ENCODE measurements around the gene PRSS33. TPM values are rescaled to one million over a fixed set of nuclear protein-coding genes. Genes with fewer than 3 reads are reported as not detected.

PRSS33 gene
- total RNA-seq, 1 experiment from 2014 or later: 0.07 TPM

GRCh38 chr16:2822158-2822495 lies 34.8 kb upstream of the PRSS33 start:
- in situ Hi-C loops (cut with HindIII; ENCODE audit: low sequenced_read_pairs): no loop called here
- DNase-seq (ENCODE audit: low spot score): no peak

DNA sequence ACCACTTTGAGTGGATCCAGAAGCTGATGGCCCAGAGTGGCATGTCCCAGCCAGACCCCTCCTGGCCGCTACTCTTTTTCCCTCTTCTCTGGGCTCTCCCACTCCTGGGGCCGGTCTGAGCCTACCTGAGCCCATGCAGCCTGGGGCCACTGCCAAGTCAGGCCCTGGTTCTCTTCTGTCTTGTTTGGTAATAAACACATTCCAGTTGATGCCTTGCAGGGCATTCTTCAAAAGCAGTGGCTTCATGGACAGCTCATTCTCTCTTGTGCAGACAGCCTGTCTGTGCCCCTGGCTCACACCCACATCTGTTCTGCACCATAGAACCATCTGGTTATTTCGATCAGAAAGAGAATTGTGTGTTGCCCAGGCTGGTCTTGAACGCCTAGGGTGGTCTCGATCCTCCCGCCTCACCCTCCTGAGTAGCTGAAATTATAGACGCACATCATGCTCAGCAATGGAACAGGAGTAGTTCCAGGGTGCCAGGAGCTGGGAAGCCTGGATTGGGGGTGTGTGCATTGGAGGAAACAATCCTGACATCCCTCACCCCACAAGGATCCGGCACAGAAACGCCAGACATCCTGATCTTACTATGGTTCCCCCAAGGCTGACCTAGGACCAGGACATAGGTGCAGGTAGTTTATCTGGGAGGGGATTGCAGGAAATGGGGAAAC lies 34.3 kb upstream of the PRSS33 start:
- DNase-seq (ENCODE audit: low spot score): no peak
- in situ Hi-C loops (cut with HindIII; ENCODE audit: low sequenced_read_pairs): no loop called here

DNA sequence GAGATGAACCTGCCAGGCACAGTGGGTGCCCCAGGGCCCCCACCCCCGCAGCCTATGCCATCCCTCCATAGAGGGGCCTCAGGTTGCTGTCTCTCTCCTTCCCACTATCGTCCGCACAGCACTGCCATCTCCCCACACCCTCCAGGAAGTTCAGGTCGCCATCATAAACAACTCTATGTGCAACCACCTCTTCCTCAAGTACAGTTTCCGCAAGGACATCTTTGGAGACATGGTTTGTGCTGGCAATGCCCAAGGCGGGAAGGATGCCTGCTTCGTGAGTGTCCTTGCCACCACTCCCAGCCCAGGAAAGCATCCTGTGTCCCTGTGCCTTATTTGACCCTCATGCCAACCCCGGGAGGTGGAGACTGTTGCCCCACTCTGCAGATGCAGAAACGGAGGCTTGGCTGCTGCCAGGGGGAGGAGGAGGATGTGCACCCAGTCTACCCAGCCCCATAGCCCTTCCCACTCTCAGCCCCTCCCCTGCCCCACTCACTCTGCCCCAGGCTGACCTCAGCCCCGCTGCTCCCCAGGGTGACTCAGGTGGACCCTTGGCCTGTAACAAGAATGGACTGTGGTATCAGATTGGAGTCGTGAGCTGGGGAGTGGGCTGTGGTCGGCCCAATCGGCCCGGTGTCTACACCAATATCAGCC lies 33.6 kb upstream of the PRSS33 start:
- DNase-seq (ENCODE audit: low spot score): no peak
- in situ Hi-C loops (cut with HindIII; ENCODE audit: low sequenced_read_pairs): no loop called here

DNA sequence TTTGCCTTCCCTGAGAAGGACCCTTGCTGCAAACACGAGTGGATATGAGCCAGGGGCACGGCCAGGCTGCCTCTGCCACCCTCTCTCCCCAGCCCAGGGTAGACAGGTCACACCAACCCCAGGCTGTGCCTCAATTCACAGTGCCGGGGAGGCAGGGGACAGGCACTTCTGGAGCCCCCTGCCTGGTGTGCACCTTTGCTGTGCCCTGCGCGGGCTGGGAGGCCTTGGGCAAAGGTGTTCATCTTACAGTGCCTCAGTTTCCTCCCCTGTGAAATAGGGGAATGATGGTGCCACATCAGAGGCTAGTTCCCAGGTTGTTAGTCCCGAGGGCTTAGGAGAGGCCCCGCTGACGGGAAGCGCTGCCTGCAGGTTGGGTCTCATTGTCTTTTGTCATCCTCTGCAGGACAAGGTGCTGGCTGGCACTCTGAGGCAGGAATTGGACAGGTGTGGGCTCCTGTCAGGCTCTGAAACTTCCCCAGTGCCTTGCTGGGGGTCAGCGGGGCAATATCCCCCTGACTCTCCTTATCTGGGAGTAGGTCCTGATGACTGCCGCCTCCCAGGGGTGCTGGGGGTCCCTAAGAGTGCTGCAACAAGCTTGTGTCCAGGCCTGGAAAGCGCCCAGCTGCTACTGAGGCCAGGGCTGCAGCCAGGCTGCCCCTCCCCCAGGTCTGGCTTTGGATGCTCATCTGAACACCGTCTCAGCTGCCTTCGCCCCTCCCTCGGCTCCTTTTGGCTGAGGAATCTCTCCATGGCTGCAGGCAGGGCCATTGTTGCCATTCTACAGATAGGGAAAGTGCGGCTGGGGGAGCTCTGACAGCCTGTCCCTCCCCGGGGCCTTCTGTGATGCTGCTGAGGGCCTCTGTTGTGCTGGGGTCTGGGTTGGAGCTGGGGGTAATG lies 32.8 kb upstream of the PRSS33 start:
- DNase-seq (ENCODE audit: low spot score): no peak
- in situ Hi-C loops (cut with HindIII; ENCODE audit: low sequenced_read_pairs): no loop called here

- in situ Hi-C loops (cut with HindIII; ENCODE audit: low sequenced_read_pairs): no loop called here
- DNase-seq (ENCODE audit: low spot score): no peak
Measured at GRCh38 chr16:2819179-2819938, 32.0 kb upstream of the PRSS33 start.

- DNase-seq (ENCODE audit: low spot score): no peak
- in situ Hi-C loops (cut with HindIII; ENCODE audit: low sequenced_read_pairs): no loop called here
Measured at GRCh38 chr16:2818272-2818876, 31.0 kb upstream of the PRSS33 start.

DNA sequence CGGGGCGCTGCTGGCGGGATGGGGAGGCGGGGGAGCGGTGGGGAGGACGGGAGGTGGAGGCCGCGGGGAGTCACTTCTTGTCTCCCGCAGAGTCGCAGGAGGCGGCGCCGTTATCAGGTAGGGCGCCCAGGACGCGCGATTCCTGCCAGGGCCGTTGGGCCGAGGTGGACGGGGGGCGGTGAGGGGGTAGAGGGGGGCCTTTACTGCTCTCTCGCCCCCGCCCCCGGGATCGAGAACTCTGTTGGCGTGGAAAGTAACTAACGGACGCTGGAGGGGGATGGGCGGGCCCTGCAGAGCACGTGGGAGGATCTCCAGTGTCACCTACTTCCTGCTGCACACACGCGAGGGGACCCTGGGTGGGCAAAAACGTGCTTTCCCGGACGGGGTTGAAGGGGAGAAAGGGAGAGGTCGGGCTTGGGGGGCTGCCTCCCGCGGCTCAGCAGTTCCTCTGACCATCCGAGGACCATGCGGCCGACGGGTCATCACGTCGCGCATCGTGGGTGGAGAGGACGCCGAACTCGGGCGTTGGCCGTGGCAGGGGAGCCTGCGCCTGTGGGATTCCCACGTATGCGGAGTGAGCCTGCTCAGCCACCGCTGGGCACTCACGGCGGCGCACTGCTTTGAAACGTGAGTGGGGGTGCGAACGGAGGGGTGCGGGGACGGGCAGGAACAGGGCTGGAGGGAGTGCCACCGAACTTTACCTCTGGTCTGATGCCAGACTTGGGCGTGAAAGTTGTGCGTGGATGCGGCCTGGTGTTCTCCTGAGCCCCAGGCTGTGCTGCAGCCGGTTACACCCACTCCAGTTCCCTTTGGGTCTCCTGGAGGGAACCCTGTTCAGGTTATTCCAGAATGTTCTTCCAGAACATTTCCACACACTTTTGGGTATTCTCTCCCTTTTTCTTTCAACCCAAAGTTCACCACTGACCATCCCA lies 30.2 kb upstream of the PRSS33 start:
- in situ Hi-C loops (cut with HindIII; ENCODE audit: low sequenced_read_pairs): no loop called here
- no peak for DNase-seq (ENCODE audit: low spot score)

DNA sequence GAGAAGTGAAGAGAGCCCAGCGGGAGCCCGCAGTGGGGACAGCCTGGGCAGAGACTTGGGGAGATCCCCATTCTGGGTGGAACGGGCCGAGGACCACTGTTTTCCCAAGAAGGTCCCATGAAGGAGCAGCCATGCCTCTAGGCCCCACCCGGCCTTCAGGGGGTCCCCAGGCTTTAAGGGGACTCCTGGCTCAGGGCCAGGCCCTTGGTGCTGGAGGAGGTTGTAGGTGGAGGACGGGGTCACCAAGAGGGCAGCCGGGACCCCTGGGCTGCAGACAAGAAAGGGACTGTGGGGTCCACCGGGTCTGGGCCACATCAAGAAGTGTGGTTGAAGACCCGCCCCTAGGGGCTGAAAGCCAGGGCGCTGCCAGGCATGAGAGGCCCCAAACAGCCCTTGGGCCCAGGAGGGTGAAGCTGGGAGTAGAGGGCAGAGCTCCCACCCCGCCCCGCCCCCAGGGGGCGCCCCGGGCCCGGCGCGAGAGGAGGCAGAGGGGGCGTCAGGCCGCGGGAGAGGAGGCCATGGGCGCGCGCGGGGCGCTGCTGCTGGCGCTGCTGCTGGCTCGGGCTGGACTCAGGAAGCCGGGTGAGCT lies 29.5 kb upstream of the PRSS33 start, which contains the start of gene PRSS21:
PRSS21 (plus strand) TSS at position 487 of the 589 bp plus-strand sequence; CDS start at position 519, 32 bp downstream.
- in situ Hi-C loops (cut with HindIII; ENCODE audit: low sequenced_read_pairs): no loop called here
- no peak for DNase-seq (ENCODE audit: low spot score)

- in situ Hi-C loops (cut with HindIII; ENCODE audit: low sequenced_read_pairs): no loop called here
- no peak for DNase-seq (ENCODE audit: low spot score)
Measured at GRCh38 chr16:2815299-2815771, 28.0 kb upstream of the PRSS33 start.

DNA sequence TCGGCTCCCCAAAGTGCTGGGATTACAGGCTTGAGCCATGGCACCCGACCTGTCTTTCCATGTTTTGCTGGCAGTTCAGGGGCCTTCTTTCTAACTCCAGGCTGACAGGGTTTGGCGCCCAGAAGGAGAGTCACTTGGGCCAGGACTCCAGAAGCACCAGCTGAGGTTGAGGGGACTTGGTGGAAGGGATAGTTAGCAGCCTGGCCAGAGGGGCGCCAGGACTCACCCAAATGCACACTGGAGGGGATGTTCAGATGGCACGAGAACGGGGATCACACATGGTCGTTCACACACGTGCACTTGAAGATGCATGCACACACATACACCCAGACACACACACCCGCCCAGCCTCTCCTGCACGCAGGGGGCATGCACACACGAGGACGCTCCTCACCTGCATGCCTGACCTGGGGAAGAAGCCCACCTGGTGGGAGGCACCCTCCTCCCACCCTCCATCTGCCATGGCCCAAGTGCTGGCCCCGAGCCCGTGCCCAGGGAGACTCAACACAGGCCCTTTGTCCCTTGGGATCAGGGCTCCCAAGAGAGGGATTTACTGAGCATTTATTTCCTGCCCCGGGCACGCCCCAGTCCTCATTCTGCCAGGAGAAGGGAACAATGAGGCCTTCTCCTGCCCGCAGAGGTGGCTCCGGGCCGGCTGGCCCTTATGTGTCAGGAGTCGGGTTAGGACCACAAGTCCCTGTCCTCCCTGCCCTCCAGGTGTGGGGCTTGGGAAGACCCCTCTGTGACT lies 27.4 kb upstream of the PRSS33 start:
- in situ Hi-C loops (cut with HindIII; ENCODE audit: low sequenced_read_pairs): no loop called here
- no peak for DNase-seq (ENCODE audit: low spot score)

- no peak for DNase-seq (ENCODE audit: low spot score)
- in situ Hi-C loops (cut with HindIII; ENCODE audit: low sequenced_read_pairs): no loop called here
Measured at GRCh38 chr16:2813771-2814221, 26.4 kb upstream of the PRSS33 start.

DNA sequence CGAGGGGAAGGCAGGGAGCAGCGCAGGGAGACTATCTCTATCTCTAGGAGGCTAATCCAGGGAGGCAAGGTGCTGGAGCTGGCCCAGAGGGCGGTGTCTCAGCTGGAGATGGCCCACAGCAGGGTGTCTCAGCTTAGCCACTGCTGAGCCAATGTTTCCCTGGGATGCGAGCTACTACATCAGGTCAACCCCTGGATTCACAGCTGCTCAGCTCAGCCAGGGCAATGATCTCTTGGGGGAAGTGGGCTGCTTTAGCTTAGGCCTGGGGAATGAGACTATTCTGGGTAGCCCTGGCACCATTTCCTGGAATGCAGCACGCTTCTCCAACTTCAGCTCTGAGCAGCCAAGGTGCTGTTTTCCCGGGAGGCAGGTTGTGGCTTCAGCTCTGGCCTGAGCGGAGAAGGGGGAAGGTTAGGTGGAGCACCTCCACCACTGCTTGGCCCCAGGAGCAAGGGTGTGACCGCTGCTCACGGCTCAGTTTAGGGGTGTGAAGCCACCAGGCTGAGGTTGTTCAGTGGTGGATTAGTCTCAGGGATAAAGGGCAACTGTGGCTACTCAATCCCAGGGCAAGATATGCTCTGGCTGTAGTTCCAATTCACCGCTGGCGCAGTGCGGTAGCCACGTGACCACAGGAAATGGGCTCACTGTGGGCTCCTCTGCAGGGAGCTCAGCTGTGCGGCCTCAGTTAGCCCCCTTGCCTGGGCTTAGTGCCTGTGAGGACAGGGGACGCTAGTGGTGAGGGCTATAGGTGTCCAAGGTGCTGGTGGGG lies 24.5 kb upstream of the PRSS33 start:
- DNase-seq (ENCODE audit: low spot score): no peak
- in situ Hi-C loops (cut with HindIII; ENCODE audit: low sequenced_read_pairs): no loop called here

GRCh38 chr16:2810651-2811050 lies 23.3 kb upstream of the PRSS33 start:
- no peak for DNase-seq (ENCODE audit: low spot score)
- in situ Hi-C loops (cut with HindIII; ENCODE audit: low sequenced_read_pairs): no loop called here

DNA sequence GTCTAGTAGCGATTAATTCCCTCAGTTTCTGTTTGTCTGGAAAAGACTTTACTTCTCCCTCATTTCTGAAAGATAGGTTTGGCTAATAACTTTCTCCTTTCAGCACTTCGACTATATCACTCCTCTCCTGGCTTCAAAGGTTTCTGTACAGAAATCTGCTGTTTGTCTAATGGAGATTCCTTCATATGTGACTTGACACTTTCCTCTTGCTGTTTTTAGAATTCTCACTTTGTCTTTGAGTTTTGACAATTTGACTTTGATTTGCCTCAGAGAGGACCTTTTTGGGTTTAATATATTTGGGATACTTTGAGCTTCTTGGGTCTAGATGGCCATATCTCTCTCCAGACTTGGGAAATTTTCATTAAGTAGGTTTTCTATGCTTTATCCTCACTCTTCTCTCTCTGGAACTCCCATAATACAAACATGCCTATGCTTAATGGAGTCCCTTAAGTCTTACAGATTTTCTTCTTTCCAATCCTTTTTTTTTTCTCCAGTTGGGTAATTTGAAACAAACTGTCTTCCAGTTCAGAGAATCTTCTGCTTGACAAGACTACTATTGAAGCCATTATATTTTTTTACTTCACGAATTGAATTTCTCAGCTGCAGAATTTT lies 21.9 kb upstream of the PRSS33 start:
- in situ Hi-C loops (cut with HindIII; ENCODE audit: low sequenced_read_pairs): no loop called here
- no peak for DNase-seq (ENCODE audit: low spot score)

DNA sequence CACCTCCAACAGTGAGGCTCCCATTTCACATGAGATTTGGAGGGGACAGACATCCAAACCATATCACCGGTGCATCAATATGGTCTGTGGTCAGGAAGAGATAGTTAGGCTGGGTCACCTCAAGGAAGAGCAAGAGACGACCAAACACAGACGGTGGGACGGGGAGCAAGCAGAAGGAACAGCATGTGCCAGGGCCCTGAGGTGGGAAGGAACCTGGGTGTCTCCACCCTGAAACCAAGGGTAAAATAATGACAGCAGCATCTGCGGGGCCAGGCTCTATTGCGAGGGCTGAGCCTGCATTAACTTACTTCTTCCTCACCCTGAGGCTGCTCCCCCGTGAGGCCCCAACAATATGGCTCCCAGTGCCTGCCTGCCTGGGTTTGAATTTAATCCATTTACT lies 20.8 kb upstream of the PRSS33 start:
- DNase-seq (ENCODE audit: low spot score): no peak
- in situ Hi-C loops (cut with HindIII; ENCODE audit: low sequenced_read_pairs): no loop called here

- no peak for DNase-seq (ENCODE audit: low spot score)
- in situ Hi-C loops (cut with HindIII; ENCODE audit: low sequenced_read_pairs): no loop called here
Measured at GRCh38 chr16:2806286-2806685, 18.9 kb upstream of the PRSS33 start.
